ENCODE data around the gene CD52.

The CD52 gene

GRCh38 chr1:26353976-26354820 is 36.4 kb downstream of the CD52 start, which contains the start of gene CRYBG2:
TSS of gene CRYBG2 (minus strand) at chr1:26354130. CDS start at chr1:26346657, 7,473 bp downstream.
- Mint-ChIP-seq H3K9me3 (no peaks in the 10 kb centered on the region), H3K36me3 (ENCODE audit: insufficient read depth) (peaks cover 8% of the 10 kb centered on the region), H3K27ac (no peak within 1 kb of the TSS), H3K27me3 (peaks cover 6 to 14% of the 10 kb centered on the region in 2 donors), H3K4me3 (no peak within 1 kb of the TSS), H3K4me1 (ENCODE audit: low read depth in 2 of 2) (peaks cover 10 to 11% of the 10 kb centered on the region in 2 donors)
- ATAC-seq (replicated peaks): no peak
- no peak for DNase-seq

GRCh38 chr1:26354972-26355371 is 37.2 kb downstream of the CD52 start:
- Mint-ChIP-seq H3K4me3 (no peak overlapping the region), H3K4me1 (ENCODE audit: low read depth in 2 of 2) (peaks cover 13 to 18% of the 10 kb centered on the region in 2 donors), H3K9me3 (no peaks in the 10 kb centered on the region), H3K36me3 (ENCODE audit: insufficient read depth) (peaks cover 8% of the 10 kb centered on the region), H3K27ac (no peak overlapping the region), H3K27me3 (peaks cover 10 to 19% of the 10 kb centered on the region in 2 donors)
- ATAC-seq (replicated peaks): no peak
- no peak for DNase-seq

GRCh38 chr1:26356106-26356505 is 38.3 kb downstream of the CD52 start:
- Mint-ChIP-seq H3K4me1 (ENCODE audit: low read depth in 2 of 2) (peaks cover 22 to 27% of the 10 kb centered on the region in 2 donors), H3K4me3 (no peak overlapping the region), H3K36me3 (ENCODE audit: insufficient read depth) (peaks cover 10% of the 10 kb centered on the region), H3K27ac (no peak overlapping the region), H3K9me3 (no peaks in the 10 kb centered on the region), H3K27me3 (peaks cover 21 to 25% of the 10 kb centered on the region in 2 donors)
- DNase-seq (no peak), ATAC-seq (replicated peaks) (no peak)

DNA sequence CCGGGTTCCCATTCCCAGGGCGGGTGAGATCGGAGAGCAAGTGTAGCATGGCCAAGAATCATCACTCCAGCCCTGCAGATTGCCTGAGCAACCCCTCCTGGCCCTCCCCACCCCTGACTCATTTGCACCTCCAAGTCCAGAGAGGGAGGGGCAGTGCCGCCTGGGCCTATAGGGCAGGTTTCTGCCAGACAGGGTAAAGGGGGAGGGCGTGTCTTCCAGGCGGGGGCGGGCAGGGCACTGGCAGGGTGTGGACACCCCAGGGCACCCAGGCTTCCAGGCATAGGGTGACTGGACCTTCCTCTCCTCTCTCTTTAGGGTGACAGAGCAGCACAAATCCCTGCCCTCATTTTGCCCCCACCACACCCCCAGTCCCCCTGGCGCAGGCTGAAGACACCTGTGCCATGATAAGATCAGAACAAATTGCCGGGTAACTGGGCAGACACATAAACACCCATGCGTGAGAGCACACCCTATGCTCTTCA is 39.4 kb downstream of the CD52 start:
- no peak overlapping the region for H3K27ac Mint-ChIP-seq
- DNase-seq: no peak
- no peak for ATAC-seq (replicated peaks)
- H3K4me3 Mint-ChIP-seq: no peak overlapping the region
- H3K9me3 Mint-ChIP-seq: no peaks in the 10 kb centered on the region
- H3K36me3 Mint-ChIP-seq (ENCODE audit: insufficient read depth): peaks cover 13% of the 10 kb centered on the region
- peaks cover 25 to 30% of the 10 kb centered on the region in 2 donors for H3K4me1 Mint-ChIP-seq (ENCODE audit: low read depth in 2 of 2)
- peaks cover 31 to 35% of the 10 kb centered on the region in 2 donors for H3K27me3 Mint-ChIP-seq

DNA sequence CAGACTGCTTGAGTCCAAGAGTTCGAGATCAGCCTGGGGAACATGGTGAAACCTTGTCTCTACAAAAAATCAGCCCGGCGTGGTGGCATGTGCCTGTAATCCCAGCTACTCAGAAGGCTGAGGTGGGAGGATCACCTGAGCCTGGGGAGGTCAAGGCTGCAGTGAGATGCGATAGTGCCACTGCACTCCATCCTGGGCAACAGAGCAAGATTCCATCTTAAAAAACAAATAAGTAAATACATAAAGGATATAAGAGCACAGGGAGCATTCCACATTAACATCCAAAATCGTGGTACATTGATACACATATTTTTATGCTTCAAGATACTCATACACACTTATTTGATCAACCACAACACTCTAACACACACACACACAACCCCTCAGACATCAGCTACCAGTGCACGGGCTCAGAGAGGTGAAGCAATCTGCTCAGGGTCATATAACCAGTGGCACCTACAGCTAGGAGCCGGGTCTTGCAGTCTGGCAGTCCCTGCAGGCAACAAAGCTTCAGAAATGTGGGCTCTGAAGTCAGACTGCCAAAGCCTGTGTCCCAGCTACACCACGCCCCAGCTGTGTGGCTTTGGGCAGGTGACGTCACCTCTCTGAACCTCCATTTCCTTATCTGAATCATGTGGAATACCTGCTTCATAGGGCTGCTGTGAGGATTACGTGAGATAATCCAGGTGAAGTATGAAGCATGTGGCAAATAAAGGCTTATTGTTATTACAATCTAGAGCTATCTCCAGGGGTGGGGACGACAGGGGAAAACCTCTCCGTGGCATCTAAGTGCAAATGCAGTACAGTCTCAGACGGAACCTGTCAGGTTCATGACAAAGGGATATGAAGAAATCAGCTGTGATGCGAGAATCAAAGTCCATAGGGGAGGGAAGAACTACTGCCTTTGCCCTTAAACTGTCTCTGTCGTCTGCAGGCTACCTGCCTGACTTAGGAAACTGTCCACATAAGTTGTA is 40.9 kb downstream of the CD52 start:
- Mint-ChIP-seq H3K27ac (peak overlapping the region; percentile 6 to 18), H3K4me3 (peak overlapping the region; percentile 46 to 71), H3K4me1 (ENCODE audit: low read depth in 2 of 2) (peaks cover 31 to 38% of the 10 kb centered on the region in 2 donors), H3K36me3 (ENCODE audit: insufficient read depth) (peaks cover 13% of the 10 kb centered on the region), H3K27me3 (peaks cover 34 to 41% of the 10 kb centered on the region in 2 donors), H3K9me3 (no peaks in the 10 kb centered on the region)
- ATAC-seq (replicated peaks) (peak; percentile 88), DNase-seq (peak; percentile 54 to 62 (median 56))

GRCh38 chr1:26359981-26360806 is 42.4 kb downstream of the CD52 start:
- ATAC-seq (replicated peaks): peak; percentile 10
- peak in 2 of 3 experiments; percentile 27 to 35 for DNase-seq
- Mint-ChIP-seq H3K4me1 (ENCODE audit: low read depth in 2 of 2) (peaks cover 44 to 46% of the 10 kb centered on the region in 2 donors), H3K27ac (peak overlapping the region in 1 of 2 donors; percentile 83), H3K4me3 (peak overlapping the region; percentile 71 to 80), H3K9me3 (no peaks in the 10 kb centered on the region), H3K36me3 (ENCODE audit: insufficient read depth) (peaks cover 28% of the 10 kb centered on the region), H3K27me3 (peaks cover 44 to 55% of the 10 kb centered on the region in 2 donors)

- Mint-ChIP-seq H3K27me3 (peaks cover 39 to 56% of the 10 kb centered on the region in 2 donors), H3K27ac (peak overlapping the region in 1 of 2 donors; percentile 83)
These were observed 43.2 kb downstream of the CD52 start for GRCh38 chr1:26360807-26361604.

GRCh38 chr1:26361605-26362122 is 43.9 kb downstream of the CD52 start:
- ATAC-seq (replicated peaks) (no peak), DNase-seq (no peak)
- H3K4me1 Mint-ChIP-seq (ENCODE audit: low read depth in 2 of 2): peaks cover 43 to 47% of the 10 kb centered on the region in 2 donors
- H3K27me3 Mint-ChIP-seq: peaks cover 39 to 56% of the 10 kb centered on the region in 2 donors
- peaks cover 37% of the 10 kb centered on the region for H3K36me3 Mint-ChIP-seq (ENCODE audit: insufficient read depth)
- H3K9me3 Mint-ChIP-seq: no peaks in the 10 kb centered on the region
- peak overlapping the region in 1 of 2 donors; percentile 80 for H3K4me3 Mint-ChIP-seq
- no peak overlapping the region for H3K27ac Mint-ChIP-seq

More at GRCh38 chr1:26360807-26361604, 43.2 kb downstream of the CD52 start:
- DNase-seq (no peak), ATAC-seq (replicated peaks) (no peak)
- Mint-ChIP-seq H3K4me3 (peak overlapping the region; percentile 71 to 80), H3K4me1 (ENCODE audit: low read depth in 2 of 2) (peaks cover 43 to 45% of the 10 kb centered on the region in 2 donors), H3K9me3 (no peaks in the 10 kb centered on the region), H3K36me3 (ENCODE audit: insufficient read depth) (peaks cover 32% of the 10 kb centered on the region)

DNA sequence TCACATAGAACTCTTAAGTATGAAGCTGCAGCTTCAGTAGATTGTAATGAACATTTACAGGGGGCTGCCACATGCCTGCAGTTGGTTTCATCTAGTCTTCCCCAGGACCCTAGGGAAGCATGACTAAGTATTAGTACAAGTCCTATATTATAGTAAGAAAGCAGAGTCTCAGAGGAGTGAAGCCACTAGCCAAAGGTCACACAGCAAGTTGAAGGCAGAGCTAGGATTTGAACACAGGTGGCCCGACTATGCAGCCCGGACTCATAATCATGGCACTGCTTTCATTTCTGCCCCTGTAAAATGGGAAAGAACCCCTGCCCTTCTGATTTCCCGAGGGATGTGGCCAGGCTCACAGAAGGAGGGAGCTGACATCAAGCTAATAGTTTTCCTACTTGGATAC is 44.6 kb downstream of the CD52 start:
- DNase-seq (no peak), ATAC-seq (replicated peaks) (no peak)
- H3K9me3 Mint-ChIP-seq: no peaks in the 10 kb centered on the region
- no peak overlapping the region for H3K27ac Mint-ChIP-seq
- no peak overlapping the region for H3K4me3 Mint-ChIP-seq
- peaks cover 43 to 49% of the 10 kb centered on the region in 2 donors for H3K4me1 Mint-ChIP-seq (ENCODE audit: low read depth in 2 of 2)
- peaks cover 39 to 61% of the 10 kb centered on the region in 2 donors for H3K27me3 Mint-ChIP-seq
- peaks cover 44% of the 10 kb centered on the region for H3K36me3 Mint-ChIP-seq (ENCODE audit: insufficient read depth)

DNA sequence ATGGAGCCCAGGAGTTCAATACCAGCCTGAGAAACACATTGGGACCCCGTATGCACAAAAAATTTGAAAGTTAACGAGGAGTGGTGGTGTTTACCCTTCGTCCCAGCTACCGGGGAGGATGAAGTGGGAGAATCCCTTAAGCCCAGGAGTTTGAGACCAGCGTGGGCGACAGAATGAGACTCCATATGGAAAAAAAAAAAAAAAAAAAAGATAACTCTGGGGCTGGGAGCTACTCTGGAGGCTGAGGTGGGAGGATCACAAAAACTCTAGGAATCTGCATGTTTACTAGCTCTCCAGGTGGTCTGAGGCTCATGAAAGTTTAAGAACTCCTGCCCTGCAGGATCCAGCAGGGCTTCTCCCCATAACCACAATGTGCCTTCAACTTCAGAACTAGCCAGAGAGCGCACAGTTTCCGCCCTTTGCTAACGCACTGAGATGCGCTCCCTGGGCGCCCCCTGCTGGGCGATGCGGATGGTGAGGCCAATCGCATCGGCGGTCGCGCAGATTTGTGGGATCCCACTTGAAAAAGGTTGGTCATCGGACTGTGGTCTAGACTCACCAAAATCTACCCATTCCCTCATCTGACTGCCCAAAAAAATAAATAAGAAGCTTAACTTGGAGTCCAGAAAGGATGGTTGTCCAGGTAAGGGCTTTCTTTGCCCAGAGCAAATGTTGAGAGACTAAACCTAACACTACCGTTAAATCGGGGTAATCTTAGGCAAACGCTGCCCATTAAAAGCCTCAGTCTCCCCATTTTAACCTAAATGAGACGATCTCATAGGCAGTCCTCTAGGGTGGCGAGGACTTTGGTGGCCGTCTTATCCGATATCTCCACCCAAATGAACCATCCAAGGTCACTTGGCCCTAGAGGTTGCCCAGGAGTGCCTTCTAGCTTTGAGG is 46.0 kb downstream of the CD52 start:
- H3K27me3 Mint-ChIP-seq: peaks cover 38 to 65% of the 10 kb centered on the region in 2 donors
- no peaks in the 10 kb centered on the region for H3K9me3 Mint-ChIP-seq
- DNase-seq (peak; percentile 83 to 87 (median 85)), ATAC-seq (replicated peaks) (peak; percentile 71)
- H3K4me3 Mint-ChIP-seq: peak overlapping the region in 1 of 2 donors; percentile 45
- H3K4me1 Mint-ChIP-seq (ENCODE audit: low read depth in 2 of 2): peaks cover 48 to 49% of the 10 kb centered on the region in 2 donors
- H3K36me3 Mint-ChIP-seq (ENCODE audit: insufficient read depth): peaks cover 43% of the 10 kb centered on the region
- H3K27ac Mint-ChIP-seq: peak overlapping the region in 1 of 2 donors; percentile 75

- Mint-ChIP-seq H3K9me3 (no peaks in the 10 kb centered on the region), H3K4me3 (peak overlapping the region; percentile 25 to 43), H3K27me3 (peaks cover 30 to 61% of the 10 kb centered on the region in 2 donors), H3K4me1 (ENCODE audit: low read depth in 2 of 2) (peaks cover 41 to 46% of the 10 kb centered on the region in 2 donors), H3K36me3 (ENCODE audit: insufficient read depth) (peaks cover 38% of the 10 kb centered on the region), H3K27ac (peak overlapping the region in 1 of 2 donors; percentile 75)
- ATAC-seq (replicated peaks) (no peak), DNase-seq (no peak)
These were observed 47.2 kb downstream of the CD52 start for GRCh38 chr1:26364956-26365355.

Data from effector memory CD8-positive, alpha-beta T cell (primary cell).